Loucy (cell line): ENCODE measurements around the gene MYOM1.

ENCODE experiments used
- EZH2phosphoT487 ChIP-seq: fragments of 200-600 bp; IDR thresholded peaks from 2 replicates; pipeline ENCODE4 v1.6.1; 2018; ENCODE audit warnings: antibody characterized with exemption, mild to moderate bottlenecking, moderate library complexity, borderline replicate concordance
- TF ChIP-seq, protein P1 (sequence below): fragments of 200-600 bp; sonication (generic); conservative IDR thresholded peaks from 2 replicates; pipeline ENCODE4 v1.5.1; 2014; ENCODE audit warnings: mild to moderate bottlenecking, antibody characterized with exemption, low read length

DNA sequence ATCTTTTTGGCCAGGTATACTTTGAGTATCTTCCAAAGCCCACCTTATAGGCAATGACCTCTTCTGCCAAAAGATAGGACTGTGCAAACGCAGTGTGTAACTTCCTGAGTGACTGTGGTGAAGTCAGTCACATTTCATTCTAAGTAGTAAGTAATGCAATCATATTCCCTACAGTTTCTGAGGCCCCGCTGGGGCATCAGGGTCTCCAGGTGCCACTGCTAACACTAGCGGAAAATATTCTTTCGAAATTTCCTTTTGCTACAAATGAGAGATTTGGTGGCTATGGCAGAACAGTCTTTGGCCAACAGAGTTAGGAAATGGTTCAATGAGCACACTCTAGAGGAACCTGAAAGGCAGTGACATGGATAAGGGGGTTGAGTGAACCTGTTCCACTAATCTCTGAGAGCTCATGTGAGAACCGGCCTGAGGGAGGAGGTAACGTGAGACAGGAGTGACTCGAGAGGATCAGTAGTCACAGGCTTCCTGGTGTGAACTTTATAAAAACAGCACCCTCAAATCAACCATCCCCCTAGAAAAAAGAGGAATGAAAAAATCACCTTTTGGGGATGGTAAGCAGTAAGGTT, 104.2 kb downstream of the MYOM1 start:
- TF ChIP-seq, protein P1, sequence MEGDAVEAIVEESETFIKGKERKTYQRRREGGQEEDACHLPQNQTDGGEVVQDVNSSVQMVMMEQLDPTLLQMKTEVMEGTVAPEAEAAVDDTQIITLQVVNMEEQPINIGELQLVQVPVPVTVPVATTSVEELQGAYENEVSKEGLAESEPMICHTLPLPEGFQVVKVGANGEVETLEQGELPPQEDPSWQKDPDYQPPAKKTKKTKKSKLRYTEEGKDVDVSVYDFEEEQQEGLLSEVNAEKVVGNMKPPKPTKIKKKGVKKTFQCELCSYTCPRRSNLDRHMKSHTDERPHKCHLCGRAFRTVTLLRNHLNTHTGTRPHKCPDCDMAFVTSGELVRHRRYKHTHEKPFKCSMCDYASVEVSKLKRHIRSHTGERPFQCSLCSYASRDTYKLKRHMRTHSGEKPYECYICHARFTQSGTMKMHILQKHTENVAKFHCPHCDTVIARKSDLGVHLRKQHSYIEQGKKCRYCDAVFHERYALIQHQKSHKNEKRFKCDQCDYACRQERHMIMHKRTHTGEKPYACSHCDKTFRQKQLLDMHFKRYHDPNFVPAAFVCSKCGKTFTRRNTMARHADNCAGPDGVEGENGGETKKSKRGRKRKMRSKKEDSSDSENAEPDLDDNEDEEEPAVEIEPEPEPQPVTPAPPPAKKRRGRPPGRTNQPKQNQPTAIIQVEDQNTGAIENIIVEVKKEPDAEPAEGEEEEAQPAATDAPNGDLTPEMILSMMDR = no peak
- no peak for TF ChIP-seq EZH2phosphoT487
